Endothelial cell of umbilical vein (primary cell): ENCODE results near the gene TCF20. TPM values are rescaled to one million over a fixed set of nuclear protein-coding genes. Genes with fewer than 3 reads are reported as not detected.

Experiments used
- BruUV-seq: library from RNA; stranded (reverse); fragments of 400-500 nt; replicated peaks from 2 replicates; lab custom pipeline; 2021; lab: Mats Ljungman, UMichigan
- CTCF ChIA-PET: fragments of 300-600, 350-600 bp; sonication (Branson Sonifier 250); formaldehyde crosslinking; loops from one replicate; lab custom pipeline; 2021; ENCODE audit warnings: antibody characterized with exemption, inconsistent platforms; lab: Charles Lee
- POLR2A ChIA-PET: fragments of 300-600, 350-600 bp; sonication (Branson Sonifier 250); formaldehyde crosslinking; loops from one replicate; lab custom pipeline; 2021; ENCODE audit warnings: antibody characterized with exemption, inconsistent platforms; lab: Charles Lee
- DNase-seq: peaks from one replicate; pipeline ENCODE4 v3.0.0-alpha.2; 2011; ENCODE audit warnings: low read depth, low spot score
- FAIRE-seq: peaks from 2 replicates; lab custom pipeline; 2011; peaks lifted over from hg19 to GRCh38; lab: Jason Lieb, UNC
- H2AFZ ChIP-seq: 2 replicates; pipeline ENCODE4 v1.6.0; 2012; ENCODE audit warnings: low read depth, low read length, control low read depth, inconsistent platforms
- H3K27ac ChIP-seq: 2 replicates; pipeline ENCODE4 v1.5.1; 2011; ENCODE audit warnings: low read depth, mild to moderate bottlenecking, control low read depth, low read length, moderate library complexity; ENCODE audit not compliant: insufficient read depth
- H3K27me3 ChIP-seq, 2 experiments: 2 replicates each; pipeline versions ENCODE4 v1.6.0 to v1.6.1; 2011; ENCODE audit warnings: low read length in 2 of 2, mixed read lengths in 1 of 2; ENCODE audit not compliant: control insufficient read depth in 2 of 2, insufficient read depth in 2 of 2
- H3K36me3 ChIP-seq, 2 experiments: 2 replicates in 1 of 2; 3 replicates in 1 of 2; pipeline ENCODE4 v1.5.1; 2011; ENCODE audit warnings: low read length in 2 of 2, mild to moderate bottlenecking in 1 of 2, moderate library complexity in 1 of 2; ENCODE audit not compliant: control insufficient read depth in 2 of 2, insufficient read depth in 2 of 2; ENCODE audit errors: extremely low read depth in 1 of 2
- H3K4me1 ChIP-seq: 3 replicates; pipeline ENCODE4 v1.5.1; 2011; ENCODE audit warnings: mild to moderate bottlenecking, low read length; ENCODE audit not compliant: control insufficient read depth, insufficient read depth; ENCODE audit errors: extremely low read depth
- H3K4me2 ChIP-seq: 2 replicates; pipeline ENCODE4 v1.6.1; 2011; ENCODE audit warnings: low read length, control low read depth, mixed read lengths; ENCODE audit not compliant: insufficient read depth
- H3K4me3 ChIP-seq, 3 experiments: fragments of 200-600 bp in 1 of 3; sonication (generic), shearing (Covaris generic) in 1 of 3; replicated peaks in 1 of 3; 2 replicates each; pipeline ENCODE4 v1.5.1; 2011 to 2016; ENCODE audit warnings: control low read depth in 3 of 3, low read length in 3 of 3, mild to moderate bottlenecking in 2 of 3, inconsistent platforms in 1 of 3, low read depth in 1 of 3, moderate library complexity in 1 of 3; ENCODE audit not compliant: insufficient read depth in 1 of 3
- H3K79me2 ChIP-seq: 2 replicates; pipeline ENCODE4 v1.6.0; 2012; ENCODE audit warnings: low read length, inconsistent platforms; ENCODE audit not compliant: control insufficient read depth, insufficient read depth
- H3K9ac ChIP-seq: replicated peaks from 2 replicates; pipeline ENCODE3; 2011; ENCODE audit warnings: low read length, control low read depth; ENCODE audit not compliant: insufficient read depth; ENCODE audit errors: extremely low read depth
- H3K9me1 ChIP-seq: replicated peaks from 3 replicates; pipeline ENCODE4 v1.6.0; 2011; ENCODE audit warnings: mild to moderate bottlenecking, low read length; ENCODE audit not compliant: control insufficient read depth, insufficient read depth; ENCODE audit errors: extremely low read depth
- H3K9me3 ChIP-seq: replicated peaks from 2 replicates; pipeline ENCODE4 v1.5.1; 2012; ENCODE audit warnings: low read length, inconsistent platforms; ENCODE audit not compliant: control insufficient read depth, insufficient read depth
- H4K20me1 ChIP-seq: replicated peaks from 2 replicates; pipeline ENCODE3; 2011; ENCODE audit warnings: mild to moderate bottlenecking, low read length; ENCODE audit not compliant: control insufficient read depth, insufficient read depth; ENCODE audit errors: extremely low read depth
- FOS ChIP-seq: IDR thresholded peaks from 2 replicates; pipeline ENCODE4 v1.6.1; 2011; ENCODE audit warnings: mild to moderate bottlenecking, low read length, moderate library complexity, borderline replicate concordance; ENCODE audit not compliant: insufficient read depth
- GATA2 ChIP-seq: IDR thresholded peaks from 2 replicates; pipeline ENCODE4 v1.7.0; 2011; ENCODE audit warnings: low read depth, mild to moderate bottlenecking, moderate library complexity, mixed read lengths, low read length; ENCODE audit not compliant: insufficient read length, insufficient read depth
- JUN ChIP-seq: IDR thresholded peaks from 2 replicates; pipeline ENCODE4 v1.6.1; 2011; ENCODE audit warnings: borderline replicate concordance, low read depth; ENCODE audit not compliant: insufficient read length, insufficient read depth
- MYC ChIP-seq: IDR thresholded peaks from one replicate; pipeline ENCODE4 v1.6.1; 2011; ENCODE audit warnings: mild to moderate bottlenecking, low read depth, low read length
- dilution Hi-C: fragments of 300-500 bp; cut with MboI; formaldehyde crosslinking; loops from one replicate; pipeline ENCODE4 v1.15.0; 2019; ENCODE audit warnings: low sequenced_read_pairs; ENCODE audit not compliant: extremely low pct_ligation_motif_present
- intact Hi-C: fragments of 100-400 bp; cut with micrococcal nuclease; formaldehyde crosslinking; loops from one replicate; pipeline ENCODE4 v1.10.0; 2022
- polyA plus RNA-seq, 4 experiments: library from polyadenylated mRNA; depleted of rRNA in 3 of 4; stranded (reverse) in 3 of 4; unstranded in 1 of 4; fragments of >200 nt; gene quantifications; 2 replicates each; pipeline versions ENCODE4 v1.2.1 to v1.2.3, GENCODE V29; 2011 to 2012; ENCODE audit warnings: missing spikeins in 1 of 4
- total RNA-seq: library from RNA; stranded (reverse); gene quantifications from 2 replicates; pipeline ENCODE4 v1.2.3, GENCODE V29; 2021
- TF ChIP-seq, protein P1 (sequence below): IDR thresholded peaks from 2 replicates; pipeline ENCODE4 v1.6.1; 2011; ENCODE audit not compliant: insufficient read depth, insufficient read length
- TF ChIP-seq, protein P2 (sequence below), 2 donors: IDR thresholded peaks; 1 replicate in 1 of 2; 2 replicates in 1 of 2; pipeline ENCODE4 v1.5.1; 2011; ENCODE audit warnings: low read length in 2 of 2, mild to moderate bottlenecking in 2 of 2, moderate library complexity in 2 of 2, control low read depth in 1 of 2, inconsistent platforms in 1 of 2, low read depth in 1 of 2; ENCODE audit not compliant: insufficient read depth in 1 of 2; ENCODE audit errors: extremely low read depth in 1 of 2

The TCF20 gene
- total and polyA plus RNA-seq, 2 donors (not counting 3 experiments of a cell fraction or from before 2014, with no cell fraction given), result 11.2 to 36.7 TPM

DNA sequence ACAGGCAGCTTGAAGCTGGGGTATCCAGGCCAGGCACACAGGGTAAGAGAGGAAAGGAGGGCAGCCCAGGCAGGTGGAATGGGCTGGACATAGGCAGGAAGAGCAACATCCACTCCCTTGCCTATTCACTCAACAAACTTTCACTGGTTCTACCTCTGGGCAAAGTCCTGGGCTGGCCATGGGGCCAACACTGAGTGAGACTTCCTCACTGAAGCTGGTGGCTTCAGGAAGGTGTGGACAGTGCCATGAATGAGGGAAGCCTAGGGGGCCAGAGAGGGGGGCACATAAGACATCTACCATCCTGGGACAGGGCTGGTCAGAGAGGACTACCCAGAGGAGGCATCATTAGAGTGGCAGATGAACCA lies 44.9 kb upstream of the TCF20 start:
- DNase-seq (no peak), FAIRE-seq (no peak)
- dilution Hi-C loops, result no loop called here
- Histone ChIP-seq H3K36me3 (no peaks in the 10 kb centered on the region), H3K27ac (no peak overlapping the region), H3K4me3 (no peak overlapping the region), H3K4me2 (no peak overlapping the region), H4K20me1 (no peaks in the 10 kb centered on the region), H3K79me2 (no peaks in the 10 kb centered on the region), H3K27me3 (peaks cover 0 to 3% of the 10 kb centered on the region in 2 experiments), H3K9ac (no peak overlapping the region), H3K9me3 (no peaks in the 10 kb centered on the region), H3K9me1 (no peaks in the 10 kb centered on the region), H3K4me1 (no peaks in the 10 kb centered on the region), H2AFZ (no peak overlapping the region)
- intact Hi-C loops, result no loop called here
- ChIA-PET CTCF (interaction anchor here (0.7 to 2.3 kb wide), 2 partner anchors 146 to 224 kb away, joined by 3 to 7 read pairs; no protein-coding TSS in a partner anchor), POLR2A (no interaction called here)
- BruUV-seq, result no TSS peak
- TF ChIP-seq GATA2 (no peak), JUN (no peak), MYC (no peak), FOS (no peak)
- TF ChIP-seq, protein P1, sequence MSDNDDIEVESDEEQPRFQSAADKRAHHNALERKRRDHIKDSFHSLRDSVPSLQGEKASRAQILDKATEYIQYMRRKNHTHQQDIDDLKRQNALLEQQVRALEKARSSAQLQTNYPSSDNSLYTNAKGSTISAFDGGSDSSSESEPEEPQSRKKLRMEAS, result no peak
- TF ChIP-seq, protein P2, sequence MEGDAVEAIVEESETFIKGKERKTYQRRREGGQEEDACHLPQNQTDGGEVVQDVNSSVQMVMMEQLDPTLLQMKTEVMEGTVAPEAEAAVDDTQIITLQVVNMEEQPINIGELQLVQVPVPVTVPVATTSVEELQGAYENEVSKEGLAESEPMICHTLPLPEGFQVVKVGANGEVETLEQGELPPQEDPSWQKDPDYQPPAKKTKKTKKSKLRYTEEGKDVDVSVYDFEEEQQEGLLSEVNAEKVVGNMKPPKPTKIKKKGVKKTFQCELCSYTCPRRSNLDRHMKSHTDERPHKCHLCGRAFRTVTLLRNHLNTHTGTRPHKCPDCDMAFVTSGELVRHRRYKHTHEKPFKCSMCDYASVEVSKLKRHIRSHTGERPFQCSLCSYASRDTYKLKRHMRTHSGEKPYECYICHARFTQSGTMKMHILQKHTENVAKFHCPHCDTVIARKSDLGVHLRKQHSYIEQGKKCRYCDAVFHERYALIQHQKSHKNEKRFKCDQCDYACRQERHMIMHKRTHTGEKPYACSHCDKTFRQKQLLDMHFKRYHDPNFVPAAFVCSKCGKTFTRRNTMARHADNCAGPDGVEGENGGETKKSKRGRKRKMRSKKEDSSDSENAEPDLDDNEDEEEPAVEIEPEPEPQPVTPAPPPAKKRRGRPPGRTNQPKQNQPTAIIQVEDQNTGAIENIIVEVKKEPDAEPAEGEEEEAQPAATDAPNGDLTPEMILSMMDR (IDR thresholded peaks at IDR 0.05; ENCODE audit: extremely low read depth in 1 of 2, insufficient read depth in 1 of 2, low read depth in 1 of 2, low read length in 2 of 2), result no peak
